DND-41 (cell line): ENCODE data around the gene COL4A2.

Experiments
- ATAC-seq: fragments of 200-7000 bp; cut with Tn5 transposase; 3 replicates; pipeline ENCODE4 v1.9.1; 2021; ENCODE audit warnings: low read depth; ENCODE audit not compliant: insufficient read depth
- DNase-seq: peaks from one replicate; pipeline ENCODE4 v3.0.0-alpha.2; 2020
- H2AFZ ChIP-seq: 2 replicates; pipeline ENCODE4 v1.6.0; 2012; ENCODE audit warnings: low read depth, low read length
- H3K27ac ChIP-seq: 2 replicates; pipeline ENCODE4 v1.5.1; 2012; ENCODE audit warnings: low read length, inconsistent platforms
- H3K27me3 ChIP-seq: fragments of 200-600 bp; sonication (generic); 2 replicates; pipeline ENCODE4 v1.6.0; 2012; ENCODE audit warnings: low read length, mild to moderate bottlenecking, inconsistent platforms; ENCODE audit not compliant: insufficient read depth, poor library complexity
- H3K36me3 ChIP-seq: 2 replicates; pipeline ENCODE4 v1.5.1; 2012; ENCODE audit warnings: low read length, inconsistent platforms; ENCODE audit not compliant: insufficient read depth
- H3K4me1 ChIP-seq: 2 replicates; pipeline ENCODE4 v1.5.1; 2012; ENCODE audit warnings: mild to moderate bottlenecking, low read length; ENCODE audit not compliant: insufficient read depth
- H3K4me2 ChIP-seq: 2 replicates; pipeline ENCODE4 v1.6.0; 2012; ENCODE audit warnings: mild to moderate bottlenecking, moderate library complexity, low read length, inconsistent platforms; ENCODE audit not compliant: insufficient read depth
- H3K4me3 ChIP-seq, 2 experiments: fragments of 200-600 bp in 1 of 2; shearing (Covaris generic) in 1 of 2; 2 replicates each; pipeline ENCODE4 v1.5.1; 2012 to 2016; ENCODE audit warnings: inconsistent platforms in 2 of 2, low read length in 2 of 2, mild to moderate bottlenecking in 2 of 2, low read depth in 1 of 2, moderate library complexity in 1 of 2
- H3K79me2 ChIP-seq: 2 replicates; pipeline ENCODE4 v1.6.0; 2012; ENCODE audit warnings: low read length, inconsistent platforms; ENCODE audit not compliant: insufficient read depth
- H3K9ac ChIP-seq: 2 replicates; pipeline ENCODE4 v1.6.0; 2012; ENCODE audit warnings: low read depth, mild to moderate bottlenecking, inconsistent platforms, low read length, moderate library complexity
- H3K9me3 ChIP-seq: 2 replicates; pipeline ENCODE4 v1.5.1; 2012; ENCODE audit warnings: low read length, moderate library complexity, mild to moderate bottlenecking, inconsistent platforms; ENCODE audit not compliant: insufficient read depth, severe bottlenecking
- H4K20me1 ChIP-seq: 2 replicates; pipeline ENCODE4 v1.6.0; 2012; ENCODE audit warnings: low read length; ENCODE audit not compliant: insufficient read depth
- CTCF ChIP-seq: IDR thresholded peaks from 2 replicates; pipeline ENCODE4 v1.5.1; 2012; ENCODE audit warnings: borderline replicate concordance, low read length, moderate library complexity, mild to moderate bottlenecking; ENCODE audit not compliant: poor library complexity, severe bottlenecking; ENCODE audit errors: extremely low read depth
- EZH2 ChIP-seq: IDR thresholded peaks from 3 replicates; pipeline ENCODE4 v1.6.1; 2012; ENCODE audit warnings: borderline replicate concordance, low read depth, mild to moderate bottlenecking, moderate library complexity, low read length, inconsistent platforms; ENCODE audit not compliant: severe bottlenecking

Gene COL4A2

GRCh38 chr13:110410936-110411687 is 104.0 kb downstream of the COL4A2 start:
- DNase-seq, result no peak
- H4K20me1 ChIP-seq, result peaks cover 51% of the 10 kb centered on the region
- peaks cover 74% of the 10 kb centered on the region for H3K27me3 ChIP-seq
- H3K4me2 ChIP-seq, result no peak overlapping the region
- TF ChIP-seq CTCF, result no peak
- TF ChIP-seq EZH2, result no peak
- no peaks in the 10 kb centered on the region for H3K79me2 ChIP-seq
- H3K36me3 ChIP-seq, result no peaks in the 10 kb centered on the region
- no peak overlapping the region for H3K9ac ChIP-seq
- H3K9me3 ChIP-seq, result no peaks in the 10 kb centered on the region
- no peaks in the 10 kb centered on the region for H3K4me1 ChIP-seq
- H3K27ac ChIP-seq, result no peak overlapping the region
- no peak overlapping the region for H2AFZ ChIP-seq
- H3K4me3 ChIP-seq, result no peak overlapping the region
- ATAC-seq, result no peak

GRCh38 chr13:110411688-110412059 is 104.6 kb downstream of the COL4A2 start:
- Histone ChIP-seq H3K9ac (no peak overlapping the region), H3K79me2 (no peaks in the 10 kb centered on the region), H3K27ac (no peak overlapping the region), H4K20me1 (peaks cover 54% of the 10 kb centered on the region), H3K9me3 (no peaks in the 10 kb centered on the region), H3K27me3 (peaks cover 77% of the 10 kb centered on the region), H3K4me2 (no peak overlapping the region), H3K4me1 (no peaks in the 10 kb centered on the region), H2AFZ (no peak overlapping the region), H3K4me3 (no peak overlapping the region), H3K36me3 (no peaks in the 10 kb centered on the region)
- DNase-seq (no peak), ATAC-seq (no peak)
- no peak for TF ChIP-seq CTCF
- no peak for TF ChIP-seq EZH2

GRCh38 chr13:110412132-110412914 is 105.2 kb downstream of the COL4A2 start:
- Histone ChIP-seq H3K79me2 (no peaks in the 10 kb centered on the region), H3K9me3 (no peaks in the 10 kb centered on the region), H4K20me1 (peaks cover 53% of the 10 kb centered on the region), H3K36me3 (no peaks in the 10 kb centered on the region), H3K27ac (no peak overlapping the region), H3K4me2 (no peak overlapping the region), H2AFZ (no peak overlapping the region), H3K4me3 (no peak overlapping the region), H3K4me1 (no peaks in the 10 kb centered on the region), H3K9ac (no peak overlapping the region), H3K27me3 (peaks cover 75% of the 10 kb centered on the region)
- peak; percentile 57 for DNase-seq
- peak; percentile 48 for TF ChIP-seq EZH2
- peak; percentile 92 for TF ChIP-seq CTCF
- peak; percentile 88 for ATAC-seq
